ENCODE measurements around the gene USP21. TPM values are rescaled to one million over a fixed set of nuclear protein-coding genes. Genes with fewer than 3 reads are reported as not detected.
A peak's percentile ranks its signal among the peaks of the same experiment; 100 is the strongest.

The USP21 gene
- total and polyA plus RNA-seq, 2 of the 4 experiments (the other 2 are of a cell fraction): 6.3 to 23.8 TPM

GRCh38 chr1:161175771-161176453 lies 16.6 kb downstream of the USP21 start:
- in situ Hi-C loops (cut with MboI; ENCODE audit: low sequenced_read_pairs): no loop called here
- Histone ChIP-seq H2AK5ac (ENCODE audit: low read depth, low read length) (no peak overlapping the region), H3K18ac (ENCODE audit: low read depth, low read length) (no peak overlapping the region), H3K36me3 (ENCODE audit: control insufficient read depth, insufficient read depth, low read length) (peaks cover 33% of the 10 kb centered on the region), H2BK5ac (ENCODE audit: low read depth, low read length, poor library complexity, severe bottlenecking) (no peak overlapping the region), H3K14ac (replicated peaks; ENCODE audit: low read depth, low read length) (no peak overlapping the region), H2BK20ac (ENCODE audit: low read depth, low read length) (no peak overlapping the region), H3K79me1 (ENCODE audit: low read depth in 1 of 2, low read length in 2 of 2) (peaks cover 14 to 43% of the 10 kb centered on the region in 2 experiments), H4K8ac (ENCODE audit: low read depth in 2 of 2, low read length in 2 of 2) (no peak overlapping the region), H3K4me3 (ENCODE audit: insufficient read depth, low read depth, low read length) (no peak overlapping the region), H2AFZ (replicated peaks; ENCODE audit: low read length, poor library complexity) (no peak overlapping the region), H3K9ac (ENCODE audit: low read depth, low read length) (no peak overlapping the region), H3K56ac (ENCODE audit: extremely low read depth, insufficient read depth, low read length) (no peak overlapping the region), H4K5ac (ENCODE audit: low read depth, low read length) (no peak overlapping the region), H2BK15ac (ENCODE audit: low read depth, low read length) (no peak overlapping the region), H3K9me1 (ENCODE audit: insufficient read depth, low read length) (peaks cover 11% of the 10 kb centered on the region), H4K91ac (ENCODE audit: insufficient read depth, low read depth, low read length) (no peak overlapping the region), H3K9me3 (ENCODE audit: control insufficient read depth, insufficient read depth, low read length) (no peaks in the 10 kb centered on the region), H3K4me2 (ENCODE audit: low read depth, low read length) (peak overlapping the region; percentile 96; the same call in 1 of the 2 replicates), H2AK9ac (replicated peaks; ENCODE audit: low read depth, low read length, poor library complexity) (no peak overlapping the region), H3K27me3 (ENCODE audit: control insufficient read depth, insufficient read depth, low read length) (no peaks in the 10 kb centered on the region), H3K23ac (ENCODE audit: low read depth, low read length) (no peak overlapping the region), H3K4ac (ENCODE audit: low read depth, low read length) (no peak overlapping the region), H3K27ac (ENCODE audit: insufficient read depth, low read length) (no peak overlapping the region), H2BK120ac (ENCODE audit: low read depth, low read length) (no peak overlapping the region), H3K4me1 (ENCODE audit: control insufficient read depth, insufficient read depth, low read length) (peaks cover 17% of the 10 kb centered on the region), H4K20me1 (ENCODE audit: insufficient read depth, low read length) (peaks cover 13% of the 10 kb centered on the region; the same call in 1 of the 2 replicates)
- WGBS, 2 experiments (ENCODE audit: extremely low coverage in 2 of 2, insufficient read length in 1 of 2): 92% methylated on average over 6 of the region's 10 CpGs; no CpG with 5 or more reads in 1 of the 2 experiments
- BruUV-seq (replicated peaks): no TSS peak
- CTCF ChIA-PET: interaction anchor here (1.9 kb wide), 1 partner anchor 10 kb away, joined by 5 read pairs; the partner anchor contains the start of gene PPOX
- POLR2A ChIA-PET (ENCODE audit: unreplicated experiment): no interaction called here
- dilution Hi-C loops (cut with HindIII; ENCODE audit: low sequenced_read_pairs, unreplicated experiment): no loop called here
- DNase-seq (no peak), ATAC-seq (ENCODE audit: low read depth) (no peak)
- intact Hi-C loops (cut with micrococcal nuclease): no loop called here
- TF ChIP-seq SMC3 (IDR thresholded peaks at IDR 0.05; ENCODE audit: low read depth, low read length) (no peak), RFX5 (IDR thresholded peaks at IDR 0.05; ENCODE audit: low read depth, low read length) (no peak), POLR2A (IDR thresholded peaks at IDR 0.05; ENCODE audit: low read depth, low read length) (no peak), MAFK (IDR thresholded peaks at IDR 0.05; ENCODE audit: low read depth, low read length) (no peak), NFE2L2 (IDR thresholded peaks at IDR 0.05; ENCODE audit: low read depth, low read length) (no peak)
- TF ChIP-seq, protein P1, sequence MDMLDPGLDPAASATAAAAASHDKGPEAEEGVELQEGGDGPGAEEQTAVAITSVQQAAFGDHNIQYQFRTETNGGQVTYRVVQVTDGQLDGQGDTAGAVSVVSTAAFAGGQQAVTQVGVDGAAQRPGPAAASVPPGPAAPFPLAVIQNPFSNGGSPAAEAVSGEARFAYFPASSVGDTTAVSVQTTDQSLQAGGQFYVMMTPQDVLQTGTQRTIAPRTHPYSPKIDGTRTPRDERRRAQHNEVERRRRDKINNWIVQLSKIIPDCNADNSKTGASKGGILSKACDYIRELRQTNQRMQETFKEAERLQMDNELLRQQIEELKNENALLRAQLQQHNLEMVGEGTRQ (IDR thresholded peaks at IDR 0.05; ENCODE audit: low read depth, low read length): no peak

Data from IMR-90 (cell line).